T47D (cell line): ENCODE data around the gene STX8.

ENCODE experiments used
- DNase-seq, 2 experiments: peaks; one replicate each; pipeline versions ENCODE4 v3.0.0 to v3.0.0-alpha.2; 2011 to 2012; ENCODE audit warnings: low read depth in 1 of 2, low spot score in 1 of 2
- JUND ChIP-seq: IDR thresholded peaks from 2 replicates; pipeline ENCODE4 v1.6.1; 2012; ENCODE audit warnings: low read depth
- in situ Hi-C: cut with HindIII; loops from 2 replicates; pipeline ENCODE4 v1.10.0; 2016; ENCODE audit warnings: low sequenced_read_pairs, low pct_unique_long_range_greater_than_20kb

The STX8 gene

GRCh38 chr17:9324864-9325263 is 250.8 kb downstream of the STX8 start:
- peak in 1 of 2 experiments; percentile 30 for DNase-seq

DNA sequence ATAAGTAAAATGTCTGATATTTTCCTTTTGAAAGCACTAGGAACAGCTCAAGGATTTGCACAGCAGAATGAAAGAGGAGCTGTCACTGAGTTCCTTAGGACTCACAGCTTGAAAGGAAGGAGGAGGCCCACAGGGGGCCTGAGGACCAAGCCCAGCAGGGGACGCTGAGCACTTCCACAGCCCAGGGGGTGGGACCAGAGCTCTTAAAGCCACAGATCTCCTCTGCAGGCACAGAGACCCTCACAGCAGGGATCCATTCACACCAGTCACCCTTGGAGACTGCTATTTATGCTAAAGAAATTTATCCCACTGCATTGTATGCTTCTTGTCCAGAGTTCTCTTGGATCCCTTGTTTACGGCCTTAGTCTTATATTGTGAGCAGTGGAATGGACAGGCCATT is 253.3 kb downstream of the STX8 start:
- in situ Hi-C loops, result no loop called here
- DNase-seq, result no peak
- no peak for TF ChIP-seq JUND

More at GRCh38 chr17:9324864-9325263, 250.8 kb downstream of the STX8 start:
- no peak for TF ChIP-seq JUND
- in situ Hi-C loops, result no loop called here

DNA sequence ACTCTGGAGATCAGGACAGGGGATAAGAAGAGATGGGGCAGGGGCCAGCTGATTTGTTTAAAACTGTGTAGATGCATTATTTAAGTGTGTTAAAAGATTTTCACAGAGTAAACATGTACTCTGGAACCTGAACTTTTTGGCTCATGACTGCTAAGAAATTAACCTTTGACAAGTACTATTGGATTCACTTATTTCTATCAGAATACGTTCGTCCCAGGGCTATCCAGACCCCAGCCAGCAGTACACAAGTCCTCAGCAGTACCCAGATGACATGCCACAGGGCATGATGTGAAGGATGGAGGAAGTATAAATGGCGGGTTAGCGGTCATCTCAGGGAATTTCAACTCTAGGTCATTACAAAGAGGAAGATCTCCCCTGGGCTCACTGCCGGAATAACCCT is 253.7 kb downstream of the STX8 start:
- TF ChIP-seq JUND, result no peak
- in situ Hi-C loops, result no loop called here
- DNase-seq, result no peak

DNA sequence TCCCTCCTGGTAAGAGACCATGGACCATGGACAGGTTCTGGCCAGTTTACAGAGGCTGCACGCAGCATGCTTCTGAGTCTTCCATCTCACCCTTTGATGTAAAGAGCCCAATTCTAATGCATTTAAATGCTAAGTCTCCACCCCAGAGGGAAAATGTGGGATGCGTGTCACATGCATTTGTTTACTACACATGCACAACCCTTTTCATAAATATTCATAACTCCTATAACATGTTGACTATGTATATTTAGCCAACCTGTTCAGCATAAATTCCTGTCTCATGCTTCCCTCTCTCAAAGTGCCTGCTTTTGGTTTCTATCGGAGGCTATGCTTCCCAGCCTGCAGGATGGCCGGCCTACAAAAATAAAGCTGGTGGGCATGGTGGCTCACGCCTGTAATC is 260.3 kb downstream of the STX8 start:
- DNase-seq, result no peak
- in situ Hi-C loops, result no loop called here
- no peak for TF ChIP-seq JUND

GRCh38 chr17:9313346-9313745 is 262.3 kb downstream of the STX8 start:
- no peak for DNase-seq
- in situ Hi-C loops, result no loop called here
- no peak for TF ChIP-seq JUND

- no peak for DNase-seq
- TF ChIP-seq JUND, result no peak
- in situ Hi-C loops, result no loop called here
Observed at GRCh38 chr17:9309216-9309615, 266.4 kb downstream of the STX8 start.

DNA sequence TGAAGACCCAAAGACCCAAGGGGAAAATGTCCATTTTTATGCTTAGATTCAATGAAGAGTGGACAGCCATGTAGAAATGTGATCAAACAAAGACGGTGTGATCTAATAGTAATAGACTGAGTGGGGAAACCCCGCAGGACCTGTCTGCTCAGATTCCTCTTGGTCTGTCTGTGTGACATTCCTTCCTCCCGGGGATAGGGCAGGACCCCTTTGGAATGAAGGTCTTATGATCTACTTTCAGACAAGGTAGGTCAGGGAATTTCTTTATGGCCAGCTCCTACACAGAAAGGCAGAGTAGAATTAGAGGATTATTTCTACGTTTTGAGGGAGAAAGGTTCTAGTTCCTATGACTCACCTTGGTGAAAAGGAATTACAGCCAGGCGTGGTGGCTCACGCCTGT is 267.6 kb downstream of the STX8 start:
- in situ Hi-C loops, result no loop called here
- no peak for TF ChIP-seq JUND
- DNase-seq, result peak in 1 of 2 experiments; percentile 71

DNA sequence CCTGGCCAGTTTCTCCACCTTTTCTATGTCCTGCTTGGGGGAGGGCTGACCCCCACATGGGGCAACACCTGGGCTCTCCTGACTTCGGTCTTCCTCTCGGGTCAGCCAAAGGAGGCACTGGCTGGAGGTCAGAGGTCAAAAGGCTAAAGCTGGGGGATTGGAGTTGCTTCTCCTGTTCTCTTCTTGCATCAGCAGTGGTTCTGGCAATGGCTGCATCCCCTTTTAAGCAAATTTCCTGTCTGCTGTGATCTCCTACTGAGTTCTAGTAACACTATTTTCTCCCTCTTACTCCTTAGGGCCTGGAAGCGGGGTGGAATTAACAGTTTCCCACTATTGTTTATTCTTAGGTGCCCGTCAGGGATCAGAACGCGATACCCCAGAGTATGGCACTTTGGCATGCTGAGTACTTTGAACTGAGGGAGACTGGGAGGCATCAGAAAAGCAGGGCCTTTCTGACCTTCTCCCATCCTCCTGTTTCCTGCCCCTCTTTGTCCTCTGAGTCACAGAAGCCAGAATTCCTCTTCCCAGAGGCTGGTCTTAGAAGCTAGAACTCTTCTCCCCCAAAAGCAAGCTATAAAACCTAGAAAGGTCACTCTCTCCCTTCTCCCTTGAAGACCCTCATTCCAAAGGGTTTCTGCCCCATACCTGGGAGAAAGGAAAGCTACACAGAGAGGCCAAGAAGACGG is 268.2 kb downstream of the STX8 start:
- DNase-seq, result no peak
- no peak for TF ChIP-seq JUND
- in situ Hi-C loops, result no loop called here

- no peak for DNase-seq
- TF ChIP-seq JUND, result no peak
- in situ Hi-C loops, result no loop called here
Observed at GRCh38 chr17:9306086-9306485, 269.5 kb downstream of the STX8 start.

DNA sequence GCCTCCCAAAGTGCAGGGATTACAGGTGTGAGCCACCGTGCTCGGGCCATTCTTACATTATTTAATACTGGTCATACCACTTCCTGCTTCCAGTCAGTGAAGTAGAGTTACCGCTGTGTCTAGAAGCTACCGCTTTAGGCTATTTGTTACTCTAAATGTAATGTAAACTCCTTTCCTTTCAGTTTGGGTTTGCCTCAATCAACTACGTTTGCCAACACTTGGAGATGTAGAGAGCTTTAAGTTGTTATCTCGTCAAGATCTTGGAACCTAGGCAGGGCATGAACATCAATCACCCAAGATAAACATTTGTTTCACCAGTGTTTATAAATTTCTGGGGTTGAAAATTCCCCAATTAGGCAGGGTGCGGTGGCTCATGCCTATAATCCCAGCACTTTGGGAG is 275.9 kb downstream of the STX8 start:
- in situ Hi-C loops, result no loop called here
- peak in 1 of 2 experiments; percentile 54 for DNase-seq
- no peak for TF ChIP-seq JUND

DNA sequence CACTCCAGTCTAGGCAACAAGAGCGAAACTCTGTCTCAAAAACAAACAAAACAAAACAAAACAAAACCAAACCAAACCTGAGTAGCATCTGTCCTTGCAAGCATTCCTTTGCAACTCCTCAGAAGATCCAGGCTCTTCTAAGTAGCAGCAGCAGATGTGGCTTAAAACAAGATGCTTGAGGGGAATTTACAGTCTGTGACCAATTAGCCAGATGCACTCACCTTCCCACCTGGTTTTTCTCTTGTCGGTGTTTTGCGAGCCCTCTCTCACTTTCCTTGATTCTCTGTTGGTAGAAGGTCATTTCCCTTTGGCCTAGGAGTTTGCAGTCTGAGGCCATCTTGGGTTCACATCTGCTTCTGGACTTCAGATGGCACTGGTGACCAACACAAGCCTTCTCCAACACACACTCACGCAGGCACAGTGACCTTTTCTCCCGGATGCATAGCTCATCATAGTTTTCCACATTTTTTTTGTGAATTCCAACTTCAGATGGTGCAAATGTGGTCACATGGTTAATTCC is 276.8 kb downstream of the STX8 start:
- no peak for DNase-seq
- in situ Hi-C loops, result no loop called here
- no peak for TF ChIP-seq JUND

- in situ Hi-C loops, result no loop called here
- no peak for TF ChIP-seq JUND
Observed at GRCh38 chr17:9298135-9298534, 277.5 kb downstream of the STX8 start.

GRCh38 chr17:9294661-9295210 is 280.9 kb downstream of the STX8 start:
- in situ Hi-C loops, result no loop called here
- DNase-seq, result no peak
- TF ChIP-seq JUND, result no peak

More at GRCh38 chr17:9298135-9298534, 277.5 kb downstream of the STX8 start:
- no peak for DNase-seq
